Fibroblast of skin of abdomen (primary cell): ENCODE results near the gene FLOT2.
"Not testable (repeated sequence)": the region's sequence is repeated elsewhere in the genome, so short reads cannot be mapped to it uniquely, and the experiment has no call there.

ENCODE experiments used
- DNase-seq: peaks from one replicate; pipeline ENCODE4 v3.0.0-alpha.2; 2013

FLOT2 gene

DNA sequence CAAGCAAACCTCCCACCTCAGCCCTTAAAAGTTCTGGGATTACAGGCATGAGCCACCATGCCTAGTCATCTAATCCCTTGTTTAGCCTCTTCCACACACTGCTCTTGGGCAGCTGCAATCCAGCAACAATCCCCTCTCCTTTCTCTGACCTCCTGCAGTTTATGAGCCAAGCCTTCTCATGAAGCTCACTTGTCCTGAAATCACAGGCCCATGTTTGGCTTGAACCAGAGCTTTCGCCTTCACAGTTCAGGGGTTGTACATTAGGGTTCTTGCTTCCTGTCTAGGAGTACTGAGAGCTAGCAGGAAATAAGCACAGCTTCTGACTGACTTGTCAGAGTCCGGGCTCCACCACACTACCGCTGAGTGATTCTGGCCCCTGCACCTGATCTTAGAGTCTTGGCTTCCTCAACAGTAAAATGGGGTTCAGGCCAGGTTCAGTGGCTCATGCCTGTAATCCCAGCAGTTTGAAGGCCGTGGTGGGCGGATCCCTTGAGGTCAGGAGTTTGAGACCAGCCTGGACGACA lies 26.4 kb downstream of the FLOT2 start:
- no peak for DNase-seq

DNA sequence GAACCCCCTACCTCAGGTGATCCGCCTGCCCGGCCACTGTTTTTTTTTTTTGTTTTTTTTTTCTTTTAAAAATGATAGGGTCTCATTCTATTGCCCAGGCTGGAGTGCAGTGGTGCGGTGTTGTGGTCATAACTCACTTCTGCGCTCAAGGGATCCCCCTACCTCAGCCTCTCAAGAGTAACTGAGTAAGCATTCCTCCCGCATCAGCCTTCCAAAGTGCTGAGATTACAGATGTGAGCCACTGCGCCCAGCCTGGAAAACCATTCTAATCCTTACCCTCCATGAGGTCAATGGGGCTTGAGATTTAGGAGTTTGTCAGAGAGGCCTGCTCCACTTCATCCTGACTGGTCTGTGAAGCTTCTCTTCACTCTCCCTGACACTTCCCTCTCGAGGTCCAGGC lies 30.3 kb downstream of the FLOT2 start:
- DNase-seq = no peak

DNA sequence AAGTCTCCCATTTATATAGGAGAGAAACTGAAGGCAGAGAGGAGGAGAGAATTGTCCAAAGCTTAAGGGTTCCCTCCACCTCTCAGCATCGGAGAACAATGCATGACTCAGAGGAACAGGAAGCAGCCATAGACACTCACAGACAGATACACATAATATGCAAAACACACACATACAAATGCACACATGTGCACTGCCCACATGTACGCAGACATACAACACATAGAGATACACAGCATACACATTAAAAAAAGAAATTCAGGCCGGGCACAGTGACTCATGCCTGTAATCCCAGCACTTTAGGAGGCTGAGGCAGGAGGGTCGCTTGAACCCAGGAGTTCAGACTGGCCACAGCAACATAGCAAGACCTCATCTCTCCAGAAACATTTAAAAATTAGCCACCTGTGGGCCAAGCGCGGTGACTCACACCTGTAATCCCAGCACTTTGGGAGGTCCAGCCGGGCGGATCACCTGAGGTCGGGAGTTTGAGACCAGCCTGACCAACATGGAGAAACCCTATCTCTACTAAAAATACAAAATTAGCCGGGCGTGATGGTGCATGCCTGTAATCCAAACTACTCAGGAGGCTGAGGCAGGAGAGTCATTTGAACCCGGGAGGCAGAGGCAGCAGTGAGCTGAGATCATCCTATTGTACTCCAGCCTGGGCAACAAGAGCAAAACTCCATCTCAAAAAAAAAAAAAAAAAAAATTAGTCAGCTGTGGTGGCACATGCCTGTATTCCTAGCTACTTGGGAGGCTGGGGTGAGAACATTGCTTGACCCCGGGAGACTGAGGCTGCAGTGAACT lies 31.4 kb downstream of the FLOT2 start:
- peak; percentile 29 for DNase-seq

DNA sequence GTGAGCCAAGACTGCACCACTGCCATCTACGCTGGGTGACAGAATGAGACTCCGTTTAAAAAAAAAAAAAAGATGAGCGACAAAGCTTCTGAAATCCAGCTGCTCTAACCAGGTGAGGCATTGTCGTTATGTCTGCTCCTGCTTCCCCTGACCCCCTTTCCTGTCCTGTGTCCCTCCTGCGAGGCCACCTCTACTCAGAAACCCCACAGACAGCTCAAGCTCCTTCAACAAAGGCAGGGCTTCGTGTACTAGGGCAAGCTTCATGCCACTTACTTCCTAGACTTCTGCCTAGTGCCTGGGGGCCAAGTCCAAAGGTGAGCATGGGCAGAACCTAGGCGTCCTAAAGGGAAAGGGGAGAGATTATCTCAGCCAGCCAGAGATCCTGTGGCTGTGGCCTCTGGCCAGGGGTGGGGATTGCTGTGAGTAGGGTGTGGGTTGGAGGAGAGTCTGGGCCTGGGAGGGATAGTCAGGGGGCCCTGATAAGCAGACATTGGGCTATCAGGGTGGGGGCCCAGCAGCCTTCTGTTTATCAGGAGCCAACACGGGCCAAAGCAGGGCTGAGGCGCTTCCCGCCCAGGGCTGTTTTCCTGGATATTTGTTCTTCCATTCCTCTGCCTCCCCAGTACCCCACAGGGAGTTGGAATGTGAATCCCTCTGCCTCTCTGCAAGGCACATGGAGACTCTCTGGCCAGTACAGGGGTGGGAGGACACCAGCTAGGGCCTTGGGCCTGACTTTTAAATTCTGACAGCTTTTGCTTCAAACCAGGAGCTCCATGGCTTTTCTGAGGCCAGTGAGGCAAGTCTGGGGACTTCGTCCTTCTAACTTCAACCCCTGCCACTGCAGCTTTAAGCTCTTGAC lies 32.3 kb downstream of the FLOT2 start:
- no peak for DNase-seq

DNA sequence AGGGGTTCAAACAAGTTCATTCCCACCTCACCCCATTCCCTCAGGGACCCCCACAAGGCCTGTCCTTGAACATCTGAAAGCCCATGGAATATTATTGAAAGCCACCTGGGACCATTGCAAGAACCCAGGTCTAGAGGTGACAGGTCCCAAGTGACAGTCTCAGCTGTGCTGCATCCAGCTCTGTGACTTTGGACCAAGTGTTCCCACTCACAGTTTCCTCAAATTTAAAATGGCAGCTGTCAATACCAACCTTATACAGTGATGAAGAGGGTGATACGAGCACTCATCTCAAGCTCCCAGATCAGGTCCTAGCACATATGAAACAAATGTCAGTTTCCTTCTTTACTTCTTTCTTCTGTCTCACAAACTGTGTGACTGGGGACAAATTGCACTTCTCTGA lies 33.6 kb downstream of the FLOT2 start:
- no peak for DNase-seq

DNA sequence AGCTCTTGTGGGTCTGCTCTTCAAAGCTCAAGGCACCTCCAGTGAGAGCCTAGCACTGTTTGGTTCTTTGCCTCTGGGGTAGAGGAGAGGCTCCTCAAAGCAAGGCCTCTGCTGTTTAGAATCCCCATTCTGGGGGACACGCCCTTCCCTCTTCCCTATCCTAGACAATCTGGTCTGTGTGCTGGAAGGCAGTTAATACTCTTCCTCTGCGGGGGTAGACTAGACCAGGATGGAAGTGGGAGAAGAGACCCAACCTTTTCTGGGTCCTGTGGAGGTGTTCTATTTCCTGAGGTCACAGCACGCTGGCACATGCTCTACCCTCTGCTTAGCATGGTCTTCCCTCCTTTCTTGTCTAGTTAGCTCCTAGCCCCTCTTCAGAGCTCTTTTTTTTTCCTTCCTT lies 35.0 kb downstream of the FLOT2 start:
- DNase-seq = no peak

DNA sequence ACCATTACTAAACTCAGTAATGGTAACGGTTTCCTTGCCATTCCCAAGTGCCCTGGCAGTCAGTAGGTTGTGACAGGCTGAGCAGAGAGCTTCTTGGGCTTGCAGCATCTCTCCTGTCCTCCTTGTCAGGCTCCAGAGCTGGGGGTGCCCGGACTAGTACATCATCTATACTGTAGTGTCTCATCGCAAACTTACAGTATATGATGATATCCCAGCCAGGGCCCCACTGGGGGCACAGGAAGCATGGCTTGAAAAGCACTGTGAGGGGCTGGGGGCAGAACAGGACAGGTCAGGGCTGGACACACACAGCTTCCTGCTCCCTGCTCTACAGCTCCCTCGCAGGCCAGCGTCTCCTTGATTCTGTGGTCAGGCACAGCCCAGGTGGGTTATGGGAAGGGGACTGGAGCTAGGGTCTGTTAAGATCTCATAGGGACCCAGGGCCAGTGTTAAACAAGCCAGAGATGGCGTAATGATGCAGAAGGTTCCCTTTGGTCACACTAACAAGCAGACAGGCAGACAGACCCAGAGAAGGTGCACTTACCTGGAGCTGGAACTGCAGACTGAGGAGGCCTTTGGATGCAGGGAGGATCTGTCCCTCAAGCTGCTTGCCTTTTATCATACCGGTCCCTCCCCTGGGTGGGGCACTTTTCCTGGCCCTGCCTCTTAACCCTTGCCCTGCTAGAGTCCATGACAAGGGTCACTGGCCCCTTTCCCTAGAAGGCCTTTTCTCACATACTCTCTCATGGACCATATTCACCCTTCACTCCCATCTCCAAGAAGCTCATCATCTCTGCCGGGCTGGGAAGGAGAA lies 35.9 kb downstream of the FLOT2 start:
- DNase-seq = no peak

DNA sequence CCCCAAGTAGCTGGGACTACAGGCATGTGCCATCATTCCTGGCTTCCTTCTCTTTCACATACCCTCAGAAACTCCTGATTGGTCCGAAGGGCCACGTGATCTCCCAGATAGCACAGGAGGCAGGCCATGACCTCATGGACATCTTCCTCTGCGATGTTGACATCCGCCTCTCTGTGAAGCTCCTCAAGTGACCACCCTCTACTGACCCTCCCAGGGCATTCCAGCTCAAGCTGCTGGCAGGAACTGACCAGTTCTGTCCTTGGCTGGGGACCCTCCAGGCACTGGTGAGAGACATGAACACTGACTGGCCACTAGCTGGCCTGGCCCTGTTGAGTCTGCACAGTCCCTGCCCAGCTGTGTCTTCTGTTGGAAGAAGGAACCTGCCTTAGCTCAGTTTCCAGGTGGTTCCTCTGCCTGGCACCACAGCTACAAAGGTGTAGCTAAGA lies 37.1 kb downstream of the FLOT2 start:
- DNase-seq = no peak

DNA sequence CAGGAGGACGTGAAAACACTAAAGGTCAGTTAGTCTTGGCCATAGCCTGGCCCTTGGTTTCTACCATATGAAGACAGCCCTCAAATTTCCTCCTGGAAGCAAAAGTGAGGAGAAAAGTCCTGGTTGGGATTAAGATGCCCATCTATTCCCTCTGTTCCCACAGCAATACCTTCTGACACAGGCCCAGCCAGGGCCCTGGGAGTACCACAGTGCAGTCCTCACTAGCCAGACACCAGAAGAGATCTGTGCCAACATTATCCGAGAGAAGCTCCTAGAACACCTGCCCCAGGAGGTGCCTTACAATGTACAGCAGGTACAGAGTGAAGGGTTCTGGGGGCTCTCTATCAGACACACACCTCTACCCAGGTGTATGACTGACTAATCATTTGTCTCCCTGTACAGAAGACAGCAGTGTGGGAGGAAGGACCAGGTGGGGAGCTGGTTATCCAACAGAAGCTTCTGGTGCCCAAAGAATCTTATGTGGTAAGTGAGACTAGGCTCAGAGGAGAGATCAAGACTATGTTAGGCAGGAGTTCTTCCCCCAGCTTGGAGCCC lies 38.7 kb downstream of the FLOT2 start:
- DNase-seq = no peak

DNA sequence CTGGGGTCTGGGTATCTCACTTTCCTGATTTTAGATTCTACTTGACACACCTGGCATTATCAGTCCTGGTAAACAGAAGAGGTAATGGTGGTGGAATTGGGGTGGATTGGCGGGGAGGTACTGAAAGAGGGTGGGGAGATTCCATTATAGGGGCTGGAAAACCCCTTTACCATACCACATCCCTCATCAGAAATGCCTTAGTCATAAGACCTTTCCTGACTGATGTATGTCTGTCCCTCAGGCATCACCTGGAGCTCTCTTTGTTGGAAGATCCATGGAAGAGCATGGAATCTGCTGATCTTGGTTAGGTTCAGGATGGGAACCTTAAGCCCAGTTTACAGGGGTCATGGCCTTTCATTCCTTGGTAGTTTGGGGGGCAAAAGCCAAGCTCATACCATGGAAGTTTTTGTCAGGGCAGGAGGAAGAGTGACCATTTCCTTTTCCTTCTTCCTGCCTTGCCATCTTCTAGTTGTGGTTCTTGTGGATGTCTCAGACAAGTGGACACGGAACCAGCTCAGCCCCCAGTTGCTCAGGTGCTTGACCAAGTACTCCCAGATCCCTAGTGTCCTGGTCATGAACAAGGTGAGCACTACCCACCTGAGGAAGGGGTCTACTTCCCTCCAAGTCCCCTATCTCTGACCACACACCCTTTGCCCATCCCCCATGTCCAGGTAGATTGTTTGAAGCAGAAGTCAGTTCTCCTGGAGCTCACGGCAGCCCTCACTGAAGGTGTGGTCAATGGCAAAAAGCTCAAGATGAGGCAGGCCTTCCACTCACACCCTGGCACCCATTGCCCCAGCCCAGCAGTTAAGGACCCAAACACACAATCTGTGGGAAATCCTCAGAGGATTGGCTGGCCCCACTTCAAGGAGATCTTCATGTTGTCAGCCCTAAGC lies 39.4 kb downstream of the FLOT2 start:
- DNase-seq = no peak

DNA sequence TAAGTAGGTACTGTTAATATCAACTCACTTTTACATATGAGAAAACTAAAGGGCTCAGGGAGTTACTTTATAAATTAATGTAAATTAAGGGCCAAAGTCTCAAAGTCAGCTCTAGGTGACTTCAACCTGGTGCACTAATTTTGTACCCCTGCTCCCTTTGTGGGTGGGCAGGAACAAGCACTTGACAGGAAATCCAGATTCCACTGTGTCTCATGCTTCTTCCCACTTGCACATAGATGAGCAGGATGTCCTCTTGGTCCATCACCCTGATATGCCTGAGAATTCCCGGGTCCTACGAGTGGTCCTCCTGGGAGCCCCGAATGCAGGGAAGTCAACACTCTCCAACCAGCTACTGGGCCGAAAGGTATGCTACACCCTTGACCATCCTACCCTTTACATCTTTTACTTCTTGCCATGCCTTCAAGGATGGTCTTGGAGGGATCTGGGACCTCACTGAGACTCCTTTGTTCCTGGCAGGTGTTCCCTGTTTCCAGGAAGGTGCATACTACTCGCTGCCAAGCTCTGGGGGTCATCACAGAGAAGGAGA lies 41.4 kb downstream of the FLOT2 start:
- DNase-seq = no peak

DNA sequence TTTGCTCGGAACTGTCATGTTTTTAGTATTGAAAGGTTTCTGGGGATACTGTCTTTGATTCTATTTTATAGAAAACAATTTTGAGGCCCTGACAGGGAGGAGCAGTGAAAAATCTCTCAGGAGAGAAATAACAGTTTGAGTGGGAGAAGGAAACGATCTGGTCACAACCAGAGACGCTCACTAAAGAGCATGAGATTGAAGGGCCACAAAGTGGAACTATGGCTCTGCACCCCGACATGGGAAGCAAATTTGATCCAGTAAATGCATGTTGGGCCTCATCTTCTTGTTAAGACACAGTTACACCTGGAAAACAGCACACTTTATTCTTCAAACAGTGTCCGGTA lies 42.2 kb downstream of the FLOT2 start:
- DNase-seq = no peak

DNA sequence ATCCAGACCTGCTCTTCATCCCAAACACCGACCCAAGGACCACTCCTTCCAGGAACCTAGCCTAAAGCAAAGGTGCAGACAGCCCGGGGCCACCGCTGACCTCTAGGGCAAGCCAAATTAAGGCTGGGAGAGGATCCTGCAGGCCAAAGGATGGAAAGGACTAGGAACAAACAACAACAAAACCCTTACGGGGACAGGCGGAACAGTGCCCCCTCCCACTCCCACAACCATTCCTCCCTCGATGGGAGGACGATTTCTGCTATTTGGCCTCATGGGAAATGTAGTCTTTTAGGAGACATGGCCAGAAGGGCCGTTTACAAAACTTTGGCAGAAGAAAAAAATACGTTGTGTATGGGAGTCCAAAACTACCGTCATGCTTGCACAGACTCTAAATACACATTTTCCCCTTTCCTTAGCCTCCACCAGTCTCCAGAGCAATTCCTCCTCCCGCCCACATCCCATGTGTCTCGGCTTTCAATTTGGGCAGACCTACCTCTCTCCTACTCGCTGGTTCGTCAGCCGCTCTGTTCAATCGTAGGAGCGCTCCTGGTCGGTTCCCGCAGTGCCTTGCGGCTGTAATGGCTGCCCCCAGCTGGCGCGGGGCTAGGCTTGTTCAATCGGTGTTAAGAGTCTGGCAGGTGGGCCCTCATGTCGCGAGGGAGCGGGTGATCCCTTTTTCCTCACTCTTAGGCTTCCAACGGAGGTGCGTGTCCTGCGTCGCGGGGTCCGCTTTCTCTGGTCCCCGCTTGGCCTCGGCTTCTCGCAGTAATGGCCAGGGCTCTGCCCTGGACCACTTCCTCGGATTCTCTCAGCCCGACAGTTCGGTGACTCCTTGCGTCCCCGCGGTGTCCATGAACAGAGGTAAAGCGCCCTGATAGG lies 42.8 kb downstream of the FLOT2 start, which contains the start of gene ERAL1:
Gene ERAL1, plus strand, starts transcription at position 560 of the 879 bp plus-strand sequence. Its CDS starts 19 bp downstream, at position 579.
- DNase-seq = peak; percentile 84

DNA sequence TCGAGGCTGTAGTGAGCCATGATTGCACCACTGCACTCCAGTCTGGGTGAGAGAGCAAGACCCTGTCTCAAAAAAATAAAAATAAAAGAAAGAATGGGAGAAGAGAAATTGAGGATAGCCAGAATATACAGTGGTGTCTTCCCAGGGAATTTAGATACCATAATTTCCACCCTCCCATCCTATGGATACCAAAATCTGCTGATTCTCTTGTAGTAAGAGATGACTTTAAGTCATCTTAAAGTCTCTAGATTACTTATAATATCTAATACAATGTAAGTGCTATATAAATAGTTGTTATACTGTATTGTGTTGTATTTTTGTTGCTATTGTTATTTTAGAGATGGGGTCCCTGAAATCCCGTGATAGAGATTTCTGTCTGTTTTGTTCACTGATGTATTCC lies 44.2 kb downstream of the FLOT2 start:
- DNase-seq = no peak

DNA sequence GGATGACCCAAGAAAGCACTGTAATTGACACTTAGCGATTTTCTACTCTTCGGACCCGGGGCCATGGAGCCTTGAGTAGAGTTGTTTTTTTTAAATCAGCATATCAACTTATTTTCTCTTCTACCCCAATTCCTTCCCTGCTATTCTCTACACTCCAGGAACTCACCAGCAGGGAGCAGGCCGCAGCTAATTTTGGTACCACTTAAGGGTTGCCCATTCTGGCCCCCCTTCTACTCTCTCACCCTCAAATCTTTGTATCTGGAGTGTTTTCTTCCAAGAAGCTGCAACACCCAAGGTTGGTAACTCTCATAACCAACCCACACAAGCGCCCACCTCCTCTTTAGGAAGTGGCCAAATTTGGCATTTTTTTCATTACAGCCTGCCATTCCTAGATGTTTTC lies 48.3 kb downstream of the FLOT2 start:
- no peak for DNase-seq

DNA sequence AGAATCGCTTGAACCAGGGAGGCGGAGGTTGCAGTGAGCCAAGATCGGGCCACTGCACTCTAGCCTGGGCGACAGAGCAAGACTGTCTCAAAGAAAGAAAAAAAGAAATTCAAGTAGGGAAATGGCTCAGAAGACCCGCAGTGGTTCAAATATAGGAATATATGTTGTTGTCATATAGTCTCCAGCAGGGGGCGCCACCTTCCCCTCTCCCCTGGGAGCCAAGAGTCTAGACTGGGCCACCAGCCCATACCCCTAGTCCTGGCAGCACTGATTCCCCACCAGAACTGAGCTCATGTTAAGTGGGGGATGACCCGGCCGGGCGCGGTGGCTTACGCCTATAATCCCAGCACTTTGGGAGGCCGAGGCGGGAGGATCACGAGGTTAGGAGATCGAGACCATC lies 48.9 kb downstream of the FLOT2 start:
- not testable (repeated sequence) for DNase-seq

DNA sequence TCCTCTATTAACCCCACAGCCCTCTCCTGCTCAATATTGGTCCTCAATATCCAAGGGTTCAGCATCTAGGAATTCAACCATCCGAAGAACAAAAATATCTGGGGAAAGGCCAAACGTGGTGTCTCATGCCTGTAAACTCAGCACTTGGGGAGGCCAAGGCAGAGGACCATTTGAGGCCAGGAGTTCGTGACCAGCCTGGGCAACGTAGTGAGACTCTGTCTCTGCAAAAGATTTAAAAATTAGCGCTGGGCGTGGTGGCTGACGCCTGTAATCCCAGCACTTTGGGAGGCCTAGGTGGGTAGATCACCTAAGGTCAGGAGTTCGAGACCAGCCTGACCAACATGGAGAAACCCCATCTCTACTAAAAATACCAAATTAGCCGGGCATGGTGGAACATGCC lies 50.8 kb downstream of the FLOT2 start:
- DNase-seq = not testable (repeated sequence)

DNA sequence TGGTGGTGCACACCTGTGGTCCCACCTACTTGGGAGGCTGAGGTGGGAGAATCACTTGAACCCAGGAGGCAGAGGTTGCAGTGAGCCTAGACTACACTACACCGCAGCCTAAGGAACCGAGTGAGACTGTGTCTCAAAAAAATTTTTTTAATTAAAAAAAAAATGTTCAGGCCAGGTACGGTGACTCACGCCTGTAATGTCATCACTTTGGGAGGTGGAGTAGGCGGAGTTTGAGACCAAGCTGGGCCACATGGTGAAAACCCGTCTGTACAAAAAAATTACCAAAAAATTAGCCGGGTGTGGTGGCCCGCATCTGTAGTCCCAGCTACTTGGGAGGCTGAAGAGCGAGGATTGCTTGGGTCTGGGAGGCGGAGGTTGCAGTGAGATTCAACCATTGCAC lies 51.3 kb downstream of the FLOT2 start:
- no peak for DNase-seq

DNA sequence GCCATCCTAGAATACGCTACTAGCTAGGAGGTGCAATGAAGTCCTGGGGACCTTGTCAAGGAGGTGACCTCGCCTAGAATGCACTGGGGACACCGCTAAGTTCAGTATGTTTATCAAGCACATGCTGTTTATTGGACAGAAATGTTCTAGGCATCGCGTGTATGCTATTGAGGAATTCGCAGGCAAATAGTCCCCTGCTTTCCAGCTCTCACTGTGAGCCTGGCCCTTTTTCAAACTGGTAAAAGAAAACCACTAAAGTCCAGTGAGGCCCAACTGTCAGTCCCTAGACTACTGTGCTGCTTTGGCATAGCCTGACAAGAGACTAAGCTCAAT lies 53.8 kb downstream of the FLOT2 start:
- DNase-seq = no peak
